Breast epithelium (tissue), 4 donors: ENCODE data around the gene PRR14L. TPM values are rescaled to one million over a fixed set of nuclear protein-coding genes. Genes with fewer than 3 reads are reported as not detected.
A peak's percentile ranks its signal among the peaks of the same experiment; 100 is the strongest.
"Not testable (repeated sequence)": the region's sequence is repeated elsewhere in the genome, so short reads cannot be mapped to it uniquely, and the experiment has no call there.

Experiments used
- DNase-seq, 2 donors: peaks; one replicate each; pipeline ENCODE4 v3.0.0-alpha.2; 2019; ENCODE audit warnings: low spot score in 2 of 2
- H3K27ac ChIP-seq, 2 donors: fragments of 200-600 bp; sonication (generic) in 1 of 2; one replicate each; pipeline ENCODE4 v1.5.1; 2016 to 2019; ENCODE audit warnings: mild to moderate bottlenecking in 1 of 2
- H3K27me3 ChIP-seq, 2 donors: fragments of 200-600 bp; sonication (generic) in 1 of 2; one replicate each; pipeline versions ENCODE4 v1.5.1 to v1.6.0; 2017 to 2019; ENCODE audit warnings: control low read depth in 1 of 2, mild to moderate bottlenecking in 1 of 2
- H3K36me3 ChIP-seq: fragments of 200-600 bp; one replicate; pipeline ENCODE4 v1.5.1; 2019
- H3K4me1 ChIP-seq, 2 donors: fragments of 200-600 bp; sonication (generic); one replicate each; pipeline ENCODE4 v1.5.1; 2016 to 2019; ENCODE audit warnings: control low read depth in 1 of 2
- H3K4me3 ChIP-seq, 3 donors: fragments of 200-600 bp; sonication (generic); 1 replicate in 2 of 3; 2 replicates in 1 of 3; pipeline ENCODE4 v1.5.1; 2016 to 2019; ENCODE audit warnings: mild to moderate bottlenecking in 3 of 3, moderate library complexity in 2 of 3
- H3K9me3 ChIP-seq, 2 donors: fragments of 200-600 bp; sonication (generic) in 1 of 2; one replicate each; pipeline ENCODE4 v1.5.1; 2016 to 2019; ENCODE audit warnings: control low read depth in 1 of 2
- POLR2A ChIP-seq: fragments of 450-650 bp; IDR thresholded peaks from one replicate; pipeline ENCODE4 v1.6.1; 2016; ENCODE audit warnings: antibody characterized with exemption, mild to moderate bottlenecking, moderate library complexity
- POLR2AphosphoS5 ChIP-seq, 3 donors: sonication (generic); formaldehyde crosslinking; IDR thresholded peaks; one replicate each; pipeline ENCODE4 v1.6.1; 2017; ENCODE audit warnings: antibody characterized with exemption in 3 of 3
- intact Hi-C: fragments of 100-400 bp; cut with DNase I; formaldehyde crosslinking; loops from one replicate; pipeline ENCODE4 v1.15.1; 2023; ENCODE audit warnings: low total_unique reads
- total RNA-seq, 3 donors: library from RNA; depleted of rRNA; stranded (reverse); fragments of >200 nt; gene quantifications; one replicate each; pipeline ENCODE4 v1.1.0, GENCODE V29; 2016
- TF ChIP-seq, protein P1 (sequence below), 3 donors: fragments of 450-650 bp; IDR thresholded peaks; one replicate each; pipeline ENCODE4 v1.5.1; 2016 to 2017; ENCODE audit warnings: antibody characterized with exemption in 3 of 3, mild to moderate bottlenecking in 3 of 3, moderate library complexity in 3 of 3

The PRR14L gene
- 10 to 100 TPM; 24.9 to 31.3 (median 27.5) TPM for total RNA-seq

DNA sequence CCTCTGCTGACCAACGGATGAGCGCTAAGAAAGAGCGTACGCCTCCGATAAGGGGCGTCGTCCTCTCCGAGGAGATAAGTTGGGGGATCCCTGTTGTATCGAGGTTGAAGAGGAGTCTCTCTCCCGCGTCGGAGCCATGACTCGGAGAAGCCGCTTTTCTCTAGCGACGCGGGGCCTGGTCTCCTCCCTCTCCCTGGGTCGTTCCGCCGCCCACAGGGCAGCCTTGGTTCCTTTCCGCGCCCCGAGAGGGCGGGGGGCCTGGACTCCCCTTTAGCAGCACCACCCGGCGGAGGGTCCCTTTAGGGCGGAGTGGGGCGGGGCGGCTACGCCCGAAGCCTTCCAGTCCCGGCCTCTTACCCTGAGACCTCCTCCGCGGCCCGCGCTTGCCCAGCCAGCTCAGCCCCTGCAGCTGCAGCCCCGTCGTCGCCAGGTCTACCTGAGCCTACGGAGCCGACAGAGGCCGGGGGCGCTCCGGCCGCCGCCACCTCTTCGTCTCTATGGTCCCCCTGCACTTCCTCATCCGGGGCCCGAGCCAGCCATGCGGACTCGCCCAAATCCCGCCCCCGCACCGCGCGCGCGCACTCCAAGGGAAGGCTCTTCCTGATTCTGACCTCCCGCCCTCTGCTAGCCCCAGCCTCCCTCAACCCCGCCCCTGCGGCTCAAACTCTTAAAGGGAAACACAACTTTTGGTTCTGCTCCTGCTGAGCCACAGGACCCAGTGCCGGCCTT is at the start of gene PRR14L:
TSS of gene PRR14L (minus strand) at position 497 of the 729 bp plus-strand sequence. CDS start 11,272 bp downstream, outside the sequence.
- H3K4me3 ChIP-seq = peak within 1 kb of the TSS; percentile 88 to 100 (median 93)
- no peaks in the 10 kb centered on the region for H3K36me3 ChIP-seq
- H3K27me3 ChIP-seq = no peaks in the 10 kb centered on the region
- peaks cover 0 to 10% of the 10 kb centered on the region in 2 donors for H3K4me1 ChIP-seq
- TF ChIP-seq, protein P1, sequence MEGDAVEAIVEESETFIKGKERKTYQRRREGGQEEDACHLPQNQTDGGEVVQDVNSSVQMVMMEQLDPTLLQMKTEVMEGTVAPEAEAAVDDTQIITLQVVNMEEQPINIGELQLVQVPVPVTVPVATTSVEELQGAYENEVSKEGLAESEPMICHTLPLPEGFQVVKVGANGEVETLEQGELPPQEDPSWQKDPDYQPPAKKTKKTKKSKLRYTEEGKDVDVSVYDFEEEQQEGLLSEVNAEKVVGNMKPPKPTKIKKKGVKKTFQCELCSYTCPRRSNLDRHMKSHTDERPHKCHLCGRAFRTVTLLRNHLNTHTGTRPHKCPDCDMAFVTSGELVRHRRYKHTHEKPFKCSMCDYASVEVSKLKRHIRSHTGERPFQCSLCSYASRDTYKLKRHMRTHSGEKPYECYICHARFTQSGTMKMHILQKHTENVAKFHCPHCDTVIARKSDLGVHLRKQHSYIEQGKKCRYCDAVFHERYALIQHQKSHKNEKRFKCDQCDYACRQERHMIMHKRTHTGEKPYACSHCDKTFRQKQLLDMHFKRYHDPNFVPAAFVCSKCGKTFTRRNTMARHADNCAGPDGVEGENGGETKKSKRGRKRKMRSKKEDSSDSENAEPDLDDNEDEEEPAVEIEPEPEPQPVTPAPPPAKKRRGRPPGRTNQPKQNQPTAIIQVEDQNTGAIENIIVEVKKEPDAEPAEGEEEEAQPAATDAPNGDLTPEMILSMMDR (IDR thresholded peaks at IDR 0.05) = no peak
- TF ChIP-seq POLR2A (peak; percentile 68), POLR2AphosphoS5 (IDR thresholded peaks at IDR 0.05) (peak; percentile 75 to 76 (median 76))
- intact Hi-C loops = no loop called here
- H3K27ac ChIP-seq = peak within 1 kb of the TSS; percentile 91 to 92
- no peaks in the 10 kb centered on the region for H3K9me3 ChIP-seq
- DNase-seq = peak; percentile 97 to 99

DNA sequence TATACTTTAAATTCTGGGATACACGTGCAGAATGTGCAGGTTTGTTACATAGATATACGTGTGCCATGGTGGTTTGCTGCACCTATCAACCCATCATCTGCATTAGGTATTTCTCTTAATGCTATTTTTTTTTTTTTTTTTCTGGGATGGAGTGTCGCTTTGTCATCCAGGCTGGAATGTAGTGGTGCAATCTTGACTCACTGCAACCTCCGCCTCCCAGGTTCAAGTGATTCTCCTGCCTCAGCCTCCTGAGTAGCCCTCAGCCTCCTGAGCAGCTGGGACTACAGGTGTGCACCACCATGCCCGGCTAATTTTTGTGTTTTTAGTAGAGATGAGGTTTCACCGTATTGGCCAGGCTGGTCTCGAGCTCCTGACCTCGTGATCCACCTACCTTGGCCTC is 49.4 kb upstream of the PRR14L start:
- H3K27me3 ChIP-seq, H3K9me3 ChIP-seq, H3K4me1 ChIP-seq, intact Hi-C loops, H3K4me3 ChIP-seq, H3K36me3 ChIP-seq, H3K27ac ChIP-seq, DNase-seq: not testable (repeated sequence)

GRCh38 chr22:31790240-31790639 is 40.3 kb upstream of the PRR14L start:
- Histone ChIP-seq H3K4me1 (no peaks in the 10 kb centered on the region), H3K9me3 (no peaks in the 10 kb centered on the region), H3K27me3 (no peaks in the 10 kb centered on the region), H3K27ac (no peak overlapping the region), H3K4me3 (no peak overlapping the region), H3K36me3 (no peaks in the 10 kb centered on the region)
- TF ChIP-seq POLR2AphosphoS5 (IDR thresholded peaks at IDR 0.05) (no peak), POLR2A (no peak)
- TF ChIP-seq, protein P1 (IDR thresholded peaks at IDR 0.05) = no peak
- intact Hi-C loops = no loop called here
- DNase-seq = no peak

- no peaks in the 10 kb centered on the region for H3K36me3 ChIP-seq
- intact Hi-C loops = no loop called here
- no peaks in the 10 kb centered on the region for H3K9me3 ChIP-seq
- TF ChIP-seq POLR2AphosphoS5 (IDR thresholded peaks at IDR 0.05) (no peak), POLR2A (no peak)
- TF ChIP-seq, protein P1 (IDR thresholded peaks at IDR 0.05) = no peak
- no peak for DNase-seq
- H3K27me3 ChIP-seq = no peaks in the 10 kb centered on the region
- no peaks in the 10 kb centered on the region for H3K4me1 ChIP-seq
- H3K27ac ChIP-seq = no peak overlapping the region
- no peak overlapping the region for H3K4me3 ChIP-seq
Observed at GRCh38 chr22:31789803-31790202, 39.9 kb upstream of the PRR14L start.

GRCh38 chr22:31776231-31776630 is 26.3 kb upstream of the PRR14L start:
- Histone ChIP-seq H3K4me1 (no peaks in the 10 kb centered on the region), H3K27ac (no peak overlapping the region), H3K9me3 (no peaks in the 10 kb centered on the region), H3K4me3 (no peak overlapping the region), H3K27me3 (no peaks in the 10 kb centered on the region), H3K36me3 (no peaks in the 10 kb centered on the region)
- intact Hi-C loops = no loop called here
- TF ChIP-seq, protein P1 (IDR thresholded peaks at IDR 0.05) = no peak
- TF ChIP-seq POLR2AphosphoS5 (IDR thresholded peaks at IDR 0.05) (no peak), POLR2A (no peak)
- DNase-seq = no peak
